Liver (tissue), 9 donors: ENCODE measurements around the gene RAPGEF1. TPM values are rescaled to one million over a fixed set of nuclear protein-coding genes. Genes with fewer than 3 reads are reported as not detected.

ENCODE experiments used
- DNase-seq: peaks from one replicate; pipeline ENCODE4 v3.0.0-alpha.2; 2017; ENCODE audit warnings: low spot score
- H3K27ac ChIP-seq, 2 donors: one replicate each; pipeline ENCODE4 v1.7.0; 2013; ENCODE audit warnings: inconsistent platforms in 2 of 2, low read length in 2 of 2, control low read depth in 1 of 2, low read depth in 1 of 2, mild to moderate bottlenecking in 1 of 2
- H3K27me3 ChIP-seq, 4 donors: one replicate each; pipeline versions ENCODE4 v1.6.1 to v1.7.0; 2013; ENCODE audit warnings: low read length in 3 of 4, inconsistent platforms in 1 of 4, mild to moderate bottlenecking in 1 of 4, moderate library complexity in 1 of 4; ENCODE audit not compliant: control insufficient read depth in 4 of 4, insufficient read depth in 4 of 4
- H3K36me3 ChIP-seq, 4 donors: one replicate each; pipeline versions ENCODE4 v1.6.1 to v1.7.0; 2013; ENCODE audit warnings: low read length in 3 of 4, mild to moderate bottlenecking in 3 of 4, low read depth in 1 of 4, moderate library complexity in 1 of 4; ENCODE audit not compliant: control insufficient read depth in 4 of 4, insufficient read depth in 3 of 4
- H3K4me1 ChIP-seq, 4 donors: one replicate each; pipeline versions ENCODE4 v1.6.1 to v1.7.0; 2013; ENCODE audit warnings: low read length in 3 of 4, mild to moderate bottlenecking in 3 of 4, moderate library complexity in 1 of 4; ENCODE audit not compliant: control insufficient read depth in 4 of 4, insufficient read depth in 4 of 4
- H3K4me3 ChIP-seq, 3 donors: one replicate each; pipeline versions ENCODE4 v1.6.1 to v1.7.0; 2013; ENCODE audit warnings: low read length in 3 of 3, control low read depth in 1 of 3, low read depth in 1 of 3, mild to moderate bottlenecking in 1 of 3
- H3K9ac ChIP-seq, 2 donors: one replicate each; pipeline ENCODE4 v1.7.0; 2013; ENCODE audit warnings: low read length in 2 of 2, mild to moderate bottlenecking in 2 of 2, moderate library complexity in 2 of 2, control low read depth in 1 of 2, low read depth in 1 of 2
- H3K9me3 ChIP-seq, 4 donors: one replicate each; pipeline versions ENCODE4 v1.6.1 to v1.7.0; 2013; ENCODE audit warnings: low read length in 3 of 4; ENCODE audit not compliant: control insufficient read depth in 4 of 4
- EGR1 ChIP-seq, 2 donors: IDR thresholded peaks; 2 replicates each; pipeline ENCODE4 v1.6.1; 2016 to 2018; ENCODE audit warnings: antibody characterized with exemption in 2 of 2, low read depth in 2 of 2
- FOXA1 ChIP-seq: IDR thresholded peaks from 2 replicates; pipeline ENCODE4 v1.6.1; 2016; ENCODE audit warnings: antibody characterized with exemption
- FOXA2 ChIP-seq: IDR thresholded peaks from 2 replicates; pipeline ENCODE4 v1.6.1; 2016; ENCODE audit warnings: antibody characterized with exemption
- GABPA ChIP-seq, 2 donors: IDR thresholded peaks in 1 of 2; conservative IDR thresholded peaks in 1 of 2; 2 replicates each; pipeline ENCODE4 v1.6.1; 2016; ENCODE audit warnings: antibody characterized with exemption in 2 of 2, mild to moderate bottlenecking in 1 of 2, moderate library complexity in 1 of 2
- HNF4A ChIP-seq, 2 donors: conservative IDR thresholded peaks; 2 replicates each; pipeline ENCODE4 v1.6.1; 2016; ENCODE audit warnings: antibody characterized with exemption in 2 of 2, mild to moderate bottlenecking in 2 of 2
- HNF4G ChIP-seq: IDR thresholded peaks from 2 replicates; pipeline ENCODE4 v1.6.1; 2016; ENCODE audit warnings: antibody characterized with exemption
- JUND ChIP-seq, 2 donors: IDR thresholded peaks; 2 replicates each; pipeline ENCODE4 v1.6.1; 2016; ENCODE audit warnings: antibody characterized with exemption in 2 of 2
- NR2F2 ChIP-seq: IDR thresholded peaks from 2 replicates; pipeline ENCODE4 v1.6.1; 2016; ENCODE audit warnings: antibody characterized with exemption
- RAD21 ChIP-seq, 2 donors: IDR thresholded peaks; 2 replicates each; pipeline ENCODE4 v1.6.1; 2016; ENCODE audit warnings: antibody characterized with exemption in 2 of 2, mild to moderate bottlenecking in 2 of 2
- RXRA ChIP-seq, 2 donors: IDR thresholded peaks; 2 replicates each; pipeline ENCODE4 v1.6.1; 2017 to 2018; ENCODE audit warnings: antibody characterized with exemption in 2 of 2, mild to moderate bottlenecking in 1 of 2
- SP1 ChIP-seq: IDR thresholded peaks from 2 replicates; pipeline ENCODE4 v1.6.1; 2018; ENCODE audit warnings: antibody characterized with exemption, mild to moderate bottlenecking
- TAF1 ChIP-seq: conservative IDR thresholded peaks from 2 replicates; pipeline ENCODE4 v1.6.1; 2016; ENCODE audit warnings: antibody characterized with exemption, mild to moderate bottlenecking
- YY1 ChIP-seq: IDR thresholded peaks from 2 replicates; pipeline ENCODE4 v1.6.1; 2016; ENCODE audit warnings: antibody characterized with exemption, mild to moderate bottlenecking
- WGBS: extraction: QIAGEN DNeasy Blood & Tissue Kit; methylation state at CpG from one replicate; pipeline ENCODE4 v1.1.7; 2013; 5-methylcytosine and 5-hydroxymethylcytosine counted together
- polyA plus RNA-seq, 2 donors: library from polyadenylated mRNA; stranded (reverse) in 1 of 2; unstranded in 1 of 2; fragments of 200-250 nt in 1 of 2; fragments of >200 nt in 1 of 2; fragmentation: Nextera tagmentation in 1 of 2; extraction: Ambion mirVana in 1 of 2; gene quantifications; one replicate each; pipeline versions ENCODE4 v1.2.1 to v1.2.3, GENCODE V29; 2013 to 2015
- total RNA-seq, 2 donors: library from RNA; depleted of rRNA; stranded (reverse); fragments of >200 nt; gene quantifications; one replicate each; pipeline ENCODE4 v1.2.3, GENCODE V29; 2014
- TF ChIP-seq, protein P1 (sequence below): IDR thresholded peaks from 2 replicates; pipeline ENCODE4 v1.6.1; 2016; ENCODE audit warnings: antibody characterized with exemption, mild to moderate bottlenecking
- TF ChIP-seq, protein P2 (sequence below): IDR thresholded peaks from 2 replicates; pipeline ENCODE4 v1.6.1; 2016; ENCODE audit warnings: antibody characterized with exemption
- TF ChIP-seq, protein P3 (sequence below): IDR thresholded peaks from 2 replicates; pipeline ENCODE4 v1.6.1; 2016; ENCODE audit warnings: antibody characterized with exemption
- TF ChIP-seq, protein P4 (sequence below): fragments of 150-350 bp; IDR thresholded peaks from 2 replicates; pipeline ENCODE4 v1.5.1; 2017; ENCODE audit warnings: improper control_type of control experiment, low read depth, low read length; ENCODE audit not compliant: missing input control
- TF ChIP-seq, protein P5 (sequence below): IDR thresholded peaks from 2 replicates; pipeline ENCODE4 v1.6.1; 2016; ENCODE audit warnings: antibody characterized with exemption
- donor health status: healthy.
- donor health status: healthy.
- donor health status: healthy.
- donor health status: healthy.
- donor health status: healthy.

RAPGEF1 gene
- total and polyA plus RNA-seq, 4 donors = 5.6 to 19.7 (median 16.8) TPM

DNA sequence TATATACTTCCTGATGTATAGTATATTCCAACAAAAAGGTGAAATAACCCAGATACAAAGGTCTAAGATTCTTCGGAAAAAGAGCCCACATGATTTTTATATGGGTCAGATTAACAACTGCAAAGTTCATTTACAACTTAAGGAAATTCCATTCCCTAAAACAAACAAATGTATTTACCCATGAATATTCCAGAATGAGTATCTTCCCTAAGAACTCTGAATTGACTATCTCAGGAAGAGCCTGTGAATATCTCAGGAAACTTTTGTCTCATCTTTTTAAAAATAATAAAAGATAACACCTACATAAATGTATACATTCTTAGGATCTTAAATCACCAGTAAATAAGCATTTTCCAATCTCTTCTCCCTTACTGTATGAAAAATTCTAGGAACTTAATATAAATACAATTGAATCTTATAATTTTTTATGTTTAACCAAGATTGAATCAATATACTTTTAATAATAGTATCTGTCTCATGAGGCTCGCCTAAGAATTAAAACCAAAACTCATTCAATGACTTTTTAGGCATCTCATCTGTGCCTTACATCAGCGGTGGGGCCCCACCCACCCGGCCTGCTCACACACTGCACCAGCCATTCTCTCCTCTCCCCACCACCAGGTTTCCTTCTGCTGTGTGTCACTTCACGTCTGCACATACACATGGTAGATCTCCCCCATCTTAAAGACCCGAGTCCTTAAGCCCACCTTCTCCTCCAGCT, 78.1 kb downstream of the RAPGEF1 start:
- no peak overlapping the region for H3K4me3 ChIP-seq
- no peaks in the 10 kb centered on the region for H3K9me3 ChIP-seq
- no peak overlapping the region for H3K27ac ChIP-seq
- H3K27me3 ChIP-seq = no peaks in the 10 kb centered on the region
- DNase-seq = no peak
- 88% methylated on average over 6 of the region's 6 CpGs for WGBS
- TF ChIP-seq EGR1 (IDR thresholded peaks at IDR 0.05; ENCODE audit: low read depth in 2 of 2) = no peak
- no peak for TF ChIP-seq GABPA (IDR thresholded peaks at IDR 0.05 in 1 of 2, conservative IDR thresholded peaks at IDR 0.05 in 1 of 2)
- no peak for TF ChIP-seq HNF4A (conservative IDR thresholded peaks at IDR 0.05)
- no peak for TF ChIP-seq FOXA2
- TF ChIP-seq RXRA (IDR thresholded peaks at IDR 0.05) = no peak
- TF ChIP-seq JUND (IDR thresholded peaks at IDR 0.05) = no peak
- no peak for TF ChIP-seq HNF4G
- TF ChIP-seq TAF1 = no peak
- TF ChIP-seq, protein P1, sequence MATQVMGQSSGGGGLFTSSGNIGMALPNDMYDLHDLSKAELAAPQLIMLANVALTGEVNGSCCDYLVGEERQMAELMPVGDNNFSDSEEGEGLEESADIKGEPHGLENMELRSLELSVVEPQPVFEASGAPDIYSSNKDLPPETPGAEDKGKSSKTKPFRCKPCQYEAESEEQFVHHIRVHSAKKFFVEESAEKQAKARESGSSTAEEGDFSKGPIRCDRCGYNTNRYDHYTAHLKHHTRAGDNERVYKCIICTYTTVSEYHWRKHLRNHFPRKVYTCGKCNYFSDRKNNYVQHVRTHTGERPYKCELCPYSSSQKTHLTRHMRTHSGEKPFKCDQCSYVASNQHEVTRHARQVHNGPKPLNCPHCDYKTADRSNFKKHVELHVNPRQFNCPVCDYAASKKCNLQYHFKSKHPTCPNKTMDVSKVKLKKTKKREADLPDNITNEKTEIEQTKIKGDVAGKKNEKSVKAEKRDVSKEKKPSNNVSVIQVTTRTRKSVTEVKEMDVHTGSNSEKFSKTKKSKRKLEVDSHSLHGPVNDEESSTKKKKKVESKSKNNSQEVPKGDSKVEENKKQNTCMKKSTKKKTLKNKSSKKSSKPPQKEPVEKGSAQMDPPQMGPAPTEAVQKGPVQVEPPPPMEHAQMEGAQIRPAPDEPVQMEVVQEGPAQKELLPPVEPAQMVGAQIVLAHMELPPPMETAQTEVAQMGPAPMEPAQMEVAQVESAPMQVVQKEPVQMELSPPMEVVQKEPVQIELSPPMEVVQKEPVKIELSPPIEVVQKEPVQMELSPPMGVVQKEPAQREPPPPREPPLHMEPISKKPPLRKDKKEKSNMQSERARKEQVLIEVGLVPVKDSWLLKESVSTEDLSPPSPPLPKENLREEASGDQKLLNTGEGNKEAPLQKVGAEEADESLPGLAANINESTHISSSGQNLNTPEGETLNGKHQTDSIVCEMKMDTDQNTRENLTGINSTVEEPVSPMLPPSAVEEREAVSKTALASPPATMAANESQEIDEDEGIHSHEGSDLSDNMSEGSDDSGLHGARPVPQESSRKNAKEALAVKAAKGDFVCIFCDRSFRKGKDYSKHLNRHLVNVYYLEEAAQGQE = no peak
- no peaks in the 10 kb centered on the region for H3K36me3 ChIP-seq
- H3K9ac ChIP-seq = no peak overlapping the region
- peaks cover 0 to 25% (median 3%) of the 10 kb centered on the region in 4 donors for H3K4me1 ChIP-seq

DNA sequence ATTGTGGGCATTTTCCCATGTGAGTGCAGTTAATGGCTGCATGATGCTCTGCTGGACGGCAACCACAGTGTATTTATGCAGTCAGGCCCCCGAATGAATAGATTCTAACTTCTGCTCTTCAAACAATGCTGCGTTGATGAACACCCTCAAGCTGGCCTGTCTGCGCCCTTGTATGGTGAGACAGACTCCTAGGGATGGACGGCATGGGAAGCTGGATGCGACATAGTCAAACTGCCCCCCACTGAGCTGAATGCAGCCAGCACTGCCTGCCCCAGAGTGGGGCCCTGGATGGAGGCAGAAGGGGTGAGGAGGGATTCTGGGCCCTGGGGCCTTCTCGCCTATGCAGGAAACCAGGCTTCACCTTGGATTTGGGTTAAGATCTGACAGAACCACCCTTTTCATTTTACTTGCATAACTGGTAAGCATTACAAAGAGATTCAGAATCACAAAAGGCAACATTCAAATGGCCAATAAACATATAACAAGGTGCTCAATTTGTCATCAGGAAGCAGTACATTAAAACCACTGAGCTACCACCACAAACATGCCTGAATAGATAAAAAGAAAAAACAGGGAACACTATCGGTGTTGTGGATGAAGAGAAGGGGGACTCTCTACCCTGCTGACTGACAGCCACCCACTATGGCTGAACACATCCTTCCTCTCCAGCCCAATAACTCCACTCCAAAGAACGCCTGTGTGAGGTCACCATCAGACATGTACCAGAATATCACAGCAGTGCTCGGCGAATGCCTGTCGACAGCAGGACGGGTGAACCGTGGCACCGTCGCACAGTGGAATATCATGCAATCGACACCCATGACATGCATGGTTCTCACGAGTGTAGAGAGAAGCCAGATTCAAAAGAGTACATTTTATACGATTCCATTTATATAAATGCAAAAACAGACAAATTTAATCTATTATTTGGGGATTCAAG, 79.1 kb downstream of the RAPGEF1 start:
- no peak overlapping the region for H3K9ac ChIP-seq
- H3K36me3 ChIP-seq = no peaks in the 10 kb centered on the region
- no peak for DNase-seq
- TF ChIP-seq TAF1 (no peak), SP1 (no peak), JUND (IDR thresholded peaks at IDR 0.05) (no peak), EGR1 (IDR thresholded peaks at IDR 0.05; ENCODE audit: low read depth in 2 of 2) (no peak), YY1 (no peak), RXRA (IDR thresholded peaks at IDR 0.05) (no peak), GABPA (IDR thresholded peaks at IDR 0.05 in 1 of 2, conservative IDR thresholded peaks at IDR 0.05 in 1 of 2) (no peak), NR2F2 (no peak), HNF4G (no peak), RAD21 (IDR thresholded peaks at IDR 0.05) (no peak), FOXA1 (no peak), HNF4A (conservative IDR thresholded peaks at IDR 0.05) (no peak)
- TF ChIP-seq, protein P2, sequence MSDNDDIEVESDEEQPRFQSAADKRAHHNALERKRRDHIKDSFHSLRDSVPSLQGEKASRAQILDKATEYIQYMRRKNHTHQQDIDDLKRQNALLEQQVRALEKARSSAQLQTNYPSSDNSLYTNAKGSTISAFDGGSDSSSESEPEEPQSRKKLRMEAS = no peak
- TF ChIP-seq, protein P1 = no peak
- TF ChIP-seq, protein P3, sequence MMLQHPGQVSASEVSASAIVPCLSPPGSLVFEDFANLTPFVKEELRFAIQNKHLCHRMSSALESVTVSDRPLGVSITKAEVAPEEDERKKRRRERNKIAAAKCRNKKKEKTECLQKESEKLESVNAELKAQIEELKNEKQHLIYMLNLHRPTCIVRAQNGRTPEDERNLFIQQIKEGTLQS = no peak
- TF ChIP-seq, protein P4, sequence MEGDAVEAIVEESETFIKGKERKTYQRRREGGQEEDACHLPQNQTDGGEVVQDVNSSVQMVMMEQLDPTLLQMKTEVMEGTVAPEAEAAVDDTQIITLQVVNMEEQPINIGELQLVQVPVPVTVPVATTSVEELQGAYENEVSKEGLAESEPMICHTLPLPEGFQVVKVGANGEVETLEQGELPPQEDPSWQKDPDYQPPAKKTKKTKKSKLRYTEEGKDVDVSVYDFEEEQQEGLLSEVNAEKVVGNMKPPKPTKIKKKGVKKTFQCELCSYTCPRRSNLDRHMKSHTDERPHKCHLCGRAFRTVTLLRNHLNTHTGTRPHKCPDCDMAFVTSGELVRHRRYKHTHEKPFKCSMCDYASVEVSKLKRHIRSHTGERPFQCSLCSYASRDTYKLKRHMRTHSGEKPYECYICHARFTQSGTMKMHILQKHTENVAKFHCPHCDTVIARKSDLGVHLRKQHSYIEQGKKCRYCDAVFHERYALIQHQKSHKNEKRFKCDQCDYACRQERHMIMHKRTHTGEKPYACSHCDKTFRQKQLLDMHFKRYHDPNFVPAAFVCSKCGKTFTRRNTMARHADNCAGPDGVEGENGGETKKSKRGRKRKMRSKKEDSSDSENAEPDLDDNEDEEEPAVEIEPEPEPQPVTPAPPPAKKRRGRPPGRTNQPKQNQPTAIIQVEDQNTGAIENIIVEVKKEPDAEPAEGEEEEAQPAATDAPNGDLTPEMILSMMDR = no peak
- TF ChIP-seq, protein P5, sequence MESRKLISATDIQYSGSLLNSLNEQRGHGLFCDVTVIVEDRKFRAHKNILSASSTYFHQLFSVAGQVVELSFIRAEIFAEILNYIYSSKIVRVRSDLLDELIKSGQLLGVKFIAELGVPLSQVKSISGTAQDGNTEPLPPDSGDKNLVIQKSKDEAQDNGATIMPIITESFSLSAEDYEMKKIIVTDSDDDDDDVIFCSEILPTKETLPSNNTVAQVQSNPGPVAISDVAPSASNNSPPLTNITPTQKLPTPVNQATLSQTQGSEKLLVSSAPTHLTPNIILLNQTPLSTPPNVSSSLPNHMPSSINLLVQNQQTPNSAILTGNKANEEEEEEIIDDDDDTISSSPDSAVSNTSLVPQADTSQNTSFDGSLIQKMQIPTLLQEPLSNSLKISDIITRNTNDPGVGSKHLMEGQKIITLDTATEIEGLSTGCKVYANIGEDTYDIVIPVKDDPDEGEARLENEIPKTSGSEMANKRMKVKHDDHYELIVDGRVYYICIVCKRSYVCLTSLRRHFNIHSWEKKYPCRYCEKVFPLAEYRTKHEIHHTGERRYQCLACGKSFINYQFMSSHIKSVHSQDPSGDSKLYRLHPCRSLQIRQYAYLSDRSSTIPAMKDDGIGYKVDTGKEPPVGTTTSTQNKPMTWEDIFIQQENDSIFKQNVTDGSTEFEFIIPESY = no peak
- peaks cover 2 to 22% (median 7%) of the 10 kb centered on the region in 4 donors for H3K4me1 ChIP-seq
- H3K9me3 ChIP-seq = no peaks in the 10 kb centered on the region
- H3K27ac ChIP-seq = no peak overlapping the region
- H3K4me3 ChIP-seq = no peak overlapping the region
- H3K27me3 ChIP-seq = no peaks in the 10 kb centered on the region
- 96% methylated on average over 19 of the region's 19 CpGs for WGBS
